ENCODE data around the gene NSUN7. TPM values are rescaled to one million over a fixed set of nuclear protein-coding genes. Genes with fewer than 3 reads are reported as not detected.

The NSUN7 gene
- total RNA-seq, 2 donors from 2014 or later = 8.6 to 9.9 TPM

DNA sequence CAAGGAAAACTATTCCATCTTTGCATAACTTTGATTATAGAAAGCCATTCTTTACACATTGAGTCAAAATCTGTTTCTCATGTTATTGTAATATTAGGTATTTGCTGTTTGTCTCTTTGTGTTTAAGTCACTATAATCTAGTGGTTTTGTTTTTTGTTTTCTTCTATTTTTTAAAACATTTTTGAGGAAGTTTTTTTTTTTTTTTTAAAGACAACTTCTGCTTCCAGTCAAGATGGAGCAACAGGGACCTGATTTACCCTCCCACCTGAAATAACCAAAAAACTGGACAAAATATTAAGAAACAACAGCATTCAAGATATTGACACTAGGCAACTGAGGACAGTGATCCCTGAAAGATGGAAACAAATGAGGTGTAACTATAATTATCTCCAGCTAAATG is 18.4 kb upstream of the NSUN7 start:
- intact Hi-C loops (cut with DNase I, micrococcal nuclease) = loop anchor here in 1 of 2 donors (10.0 kb wide), 1 partner anchor 163 kb away; no protein-coding TSS in a partner anchor
- ATAC-seq (no peak), DNase-seq (no peak)

DNA sequence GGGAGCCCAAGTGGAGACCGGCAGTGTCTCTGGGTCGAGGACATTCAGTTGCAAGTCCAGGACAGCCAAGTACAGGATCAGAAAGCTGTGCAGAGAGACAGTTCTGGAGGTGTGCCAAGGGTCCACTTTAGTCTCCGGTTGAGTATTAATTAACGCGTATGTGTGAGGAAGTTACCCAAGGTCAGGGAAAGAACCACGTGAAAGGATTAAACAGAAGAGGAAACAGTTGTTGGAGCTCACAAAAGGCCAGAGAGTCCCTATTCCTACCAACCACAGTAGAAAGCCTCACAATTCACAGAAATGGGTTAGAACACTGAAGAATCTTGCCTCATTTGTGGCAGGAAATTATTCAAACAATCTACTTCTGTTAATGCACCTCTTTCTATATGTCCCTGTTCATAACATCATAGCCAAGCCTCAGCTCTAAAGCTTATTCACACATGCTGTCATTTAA is 17.9 kb upstream of the NSUN7 start:
- ATAC-seq = peak; percentile 73
- intact Hi-C loops (cut with DNase I, micrococcal nuclease) = loop anchor here in 1 of 2 donors (10.0 kb wide), 1 partner anchor 163 kb away; no protein-coding TSS in a partner anchor

DNA sequence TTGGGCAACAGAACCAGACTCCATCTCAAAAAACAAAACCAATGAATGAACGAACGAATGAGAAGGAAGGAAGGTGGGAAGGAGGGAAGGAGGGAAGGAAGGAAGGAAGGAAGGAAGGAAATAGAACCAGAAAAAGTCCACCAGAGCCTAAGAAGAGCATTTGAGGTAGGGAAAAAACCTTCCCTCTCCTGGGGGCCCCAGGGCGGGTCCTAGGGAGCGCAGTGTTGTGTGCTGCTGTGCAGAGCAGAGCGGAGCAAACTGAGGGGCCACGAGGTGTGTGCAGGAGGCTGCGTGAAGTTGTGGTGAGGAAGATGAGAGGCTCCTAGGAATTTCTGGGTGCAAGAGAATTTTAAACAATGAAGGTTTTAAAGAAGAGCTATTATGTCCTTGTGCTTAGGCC is 16.0 kb upstream of the NSUN7 start:
- intact Hi-C loops (cut with DNase I, micrococcal nuclease) = loop anchor here in 1 of 2 donors (10.0 kb wide), 1 partner anchor 161 kb away; no protein-coding TSS in a partner anchor
- no peak for DNase-seq
- no peak for ATAC-seq

More for the DNA sequence above, 17.9 kb upstream of the NSUN7 start:
- DNase-seq = peak in 1 of 2 donors; percentile 48

DNA sequence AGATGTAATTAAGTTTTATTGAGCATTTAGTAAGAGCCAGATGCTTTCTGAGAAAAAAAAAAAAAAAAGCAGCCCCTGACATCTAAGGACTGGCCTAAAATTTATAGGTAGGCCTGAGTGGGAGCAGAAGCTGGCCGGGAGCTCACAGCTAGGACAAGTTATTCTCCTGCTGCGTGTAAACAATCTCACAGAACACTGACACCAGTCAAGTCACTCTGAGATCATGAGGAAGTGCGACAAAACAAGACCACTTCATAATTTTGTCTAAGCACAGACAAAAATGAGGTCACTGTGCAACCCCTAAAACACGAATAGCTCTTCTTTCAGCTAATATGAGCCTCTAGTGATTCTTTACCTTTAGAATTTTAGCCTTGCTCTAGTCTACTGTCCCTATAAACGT is 15.3 kb upstream of the NSUN7 start:
- intact Hi-C loops (cut with DNase I, micrococcal nuclease) = loop anchor here in 1 of 2 donors (10.0 kb wide), 1 partner anchor 160 kb away; no protein-coding TSS in a partner anchor
- ATAC-seq (no peak), DNase-seq (no peak)

- DNase-seq (no peak), ATAC-seq (peak; percentile 61)
- intact Hi-C loops (cut with DNase I, micrococcal nuclease) = loop anchor here in 1 of 2 donors (10.0 kb wide), 1 partner anchor 158 kb away; no protein-coding TSS in a partner anchor
These were observed 12.8 kb upstream of the NSUN7 start for GRCh38 chr4:40736910-40737309.

DNA sequence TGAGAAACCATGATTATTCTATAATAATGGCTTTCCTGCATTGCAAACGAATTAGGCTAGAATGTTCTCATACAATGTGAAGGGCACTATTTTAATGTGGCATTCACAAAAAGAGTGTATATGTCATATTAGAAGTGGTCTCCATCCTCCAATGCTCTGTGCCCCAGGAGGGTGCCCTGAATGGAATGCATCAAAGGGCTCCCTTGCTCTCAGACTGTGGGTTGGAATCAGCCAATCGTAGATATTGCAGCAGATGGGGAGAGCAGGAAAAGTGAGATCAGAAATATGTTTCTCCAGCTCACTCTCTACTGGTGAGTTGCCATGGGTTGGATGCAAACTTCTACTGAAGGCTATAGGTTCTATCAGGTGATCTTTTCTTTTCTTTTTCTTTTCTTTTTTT is 11.9 kb upstream of the NSUN7 start:
- ATAC-seq (no peak), DNase-seq (no peak)
- intact Hi-C loops (cut with DNase I, micrococcal nuclease) = loop anchor here in 1 of 2 donors (10.0 kb wide), 1 partner anchor 157 kb away; no protein-coding TSS in a partner anchor

GRCh38 chr4:40739347-40739746 is 10.4 kb upstream of the NSUN7 start:
- intact Hi-C loops (cut with DNase I, micrococcal nuclease) = loop anchor here in 1 of 2 donors (10.0 kb wide), 1 partner anchor 155 kb away; no protein-coding TSS in a partner anchor
- no peak for ATAC-seq
- DNase-seq = no peak

GRCh38 chr4:40744218-40744617 is 5.5 kb upstream of the NSUN7 start:
- DNase-seq (no peak), ATAC-seq (no peak)
- intact Hi-C loops (cut with DNase I, micrococcal nuclease) = no loop called here

DNA sequence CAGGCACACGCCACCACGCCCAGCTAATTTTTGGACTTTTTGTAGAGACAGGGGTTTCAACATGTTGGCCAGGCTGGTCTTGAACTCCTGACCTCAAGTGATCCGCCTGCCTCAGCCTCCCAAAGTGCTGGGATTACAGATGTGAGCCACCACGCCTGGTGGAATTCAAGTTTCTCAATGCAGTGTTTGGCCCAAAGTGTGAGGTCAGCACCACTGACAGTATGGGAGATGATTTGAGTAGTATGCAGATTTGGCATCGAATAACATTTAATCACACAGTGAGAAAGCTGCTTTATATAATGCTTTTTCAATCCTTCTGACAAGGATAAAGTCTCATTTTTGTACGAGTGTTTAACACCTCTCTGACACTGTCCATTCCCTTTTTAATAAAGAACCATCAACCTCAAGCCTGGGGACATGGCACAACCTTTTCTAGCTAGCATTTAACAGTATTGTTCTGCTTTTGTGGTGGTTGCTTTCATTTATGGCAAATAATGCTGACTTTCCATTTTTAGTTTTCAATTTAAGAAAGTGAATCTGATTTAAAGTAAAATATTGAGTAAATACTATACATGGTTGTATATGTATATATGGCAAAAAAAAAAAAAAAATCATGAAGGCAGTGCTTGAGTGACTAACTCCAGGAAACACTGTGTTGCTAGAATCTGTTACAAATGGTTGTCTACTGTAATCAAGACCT is 4.3 kb upstream of the NSUN7 start:
- intact Hi-C loops (cut with DNase I, micrococcal nuclease) = no loop called here
- DNase-seq = no peak
- ATAC-seq = no peak

DNA sequence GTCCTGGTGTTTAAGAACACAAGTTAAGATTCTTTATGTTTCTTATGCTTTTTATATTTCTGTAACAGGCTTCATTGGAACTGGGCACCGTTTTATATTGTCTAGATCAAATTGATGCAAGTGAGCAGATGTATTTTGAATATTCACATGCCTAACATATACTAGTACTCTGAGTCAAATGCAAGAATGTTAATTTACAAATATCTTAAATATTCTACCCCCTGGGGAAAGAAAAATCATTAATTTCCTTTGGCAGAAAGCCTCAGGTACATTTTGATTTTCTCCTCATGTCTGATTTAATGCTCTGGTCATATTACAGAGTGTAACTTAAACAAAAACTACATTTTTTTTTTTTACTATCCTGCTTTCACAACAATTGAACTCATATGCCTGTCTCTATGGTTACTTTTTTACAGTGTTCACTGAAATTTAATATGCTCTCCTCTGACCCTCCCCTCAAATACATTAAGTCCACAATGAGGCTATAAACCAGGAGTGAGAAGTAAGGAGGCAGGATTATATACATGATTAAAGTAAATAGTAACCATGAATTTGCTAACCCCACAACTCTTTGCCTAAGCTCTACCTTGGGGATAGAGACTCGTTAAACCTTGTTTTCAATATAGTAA is 2.4 kb upstream of the NSUN7 start:
- DNase-seq (no peak), ATAC-seq (no peak)
- intact Hi-C loops (cut with DNase I, micrococcal nuclease) = no loop called here

GRCh38 chr4:40750461-40751258 is 905 bp downstream of the NSUN7 start:
- peak in 1 of 2 donors; percentile 34 for DNase-seq
- intact Hi-C loops (cut with DNase I, micrococcal nuclease) = no loop called here
- peak; percentile 57 for ATAC-seq

- ATAC-seq (peak; percentile 56), DNase-seq (no peak)
- intact Hi-C loops (cut with DNase I, micrococcal nuclease) = no loop called here
These were observed 5.9 kb downstream of the NSUN7 start for GRCh38 chr4:40755616-40756015.

- ATAC-seq = no peak
- intact Hi-C loops (cut with DNase I, micrococcal nuclease) = no loop called here
- DNase-seq = no peak
These were observed 13.5 kb downstream of the NSUN7 start for GRCh38 chr4:40763228-40763716.

DNA sequence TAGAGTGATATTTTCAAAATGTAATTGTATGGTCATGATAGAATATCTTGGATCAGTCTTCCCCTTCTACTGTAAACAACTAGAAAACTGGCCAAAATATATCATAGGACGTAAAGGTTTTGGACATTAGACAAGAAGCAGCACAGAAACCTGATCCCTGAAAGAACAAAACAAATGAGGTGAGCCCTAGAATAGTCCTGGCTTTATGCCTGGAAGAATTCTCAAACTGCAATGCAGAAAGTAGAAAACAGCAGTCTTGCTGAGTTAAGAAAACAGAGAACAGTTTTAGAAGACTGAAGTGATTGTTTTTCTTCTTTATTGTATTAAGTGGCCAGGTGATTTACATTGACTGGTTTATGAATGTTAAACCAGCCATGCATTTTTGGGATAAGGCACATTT is 19.5 kb downstream of the NSUN7 start:
- DNase-seq (no peak), ATAC-seq (no peak)

DNA sequence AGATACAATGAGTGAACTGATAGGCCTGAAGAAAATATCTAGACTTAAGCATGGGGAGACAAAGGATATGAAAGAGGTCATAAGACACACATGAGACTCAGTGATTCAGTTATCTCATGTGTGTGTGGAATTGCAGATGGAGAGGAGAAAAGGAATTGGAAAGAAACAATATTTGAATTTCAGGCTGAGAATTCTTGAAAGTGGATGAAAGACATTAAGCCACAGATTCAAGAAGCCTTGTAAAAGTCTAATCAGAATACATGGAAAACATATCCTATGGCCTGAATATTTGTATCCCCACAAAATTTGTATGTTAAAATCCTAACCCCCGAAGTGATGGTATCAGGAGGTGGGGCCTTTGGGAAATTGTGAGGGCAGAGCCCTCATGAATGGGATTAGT is 28.3 kb downstream of the NSUN7 start:
- DNase-seq (no peak), ATAC-seq (no peak)
- intact Hi-C loops (cut with DNase I, micrococcal nuclease) = no loop called here

More for the DNA sequence above, 19.5 kb downstream of the NSUN7 start:
- intact Hi-C loops (cut with DNase I, micrococcal nuclease) = no loop called here

GRCh38 chr4:40782876-40783275 is 33.1 kb downstream of the NSUN7 start:
- DNase-seq (no peak), ATAC-seq (no peak)
- intact Hi-C loops (cut with DNase I, micrococcal nuclease) = no loop called here

DNA sequence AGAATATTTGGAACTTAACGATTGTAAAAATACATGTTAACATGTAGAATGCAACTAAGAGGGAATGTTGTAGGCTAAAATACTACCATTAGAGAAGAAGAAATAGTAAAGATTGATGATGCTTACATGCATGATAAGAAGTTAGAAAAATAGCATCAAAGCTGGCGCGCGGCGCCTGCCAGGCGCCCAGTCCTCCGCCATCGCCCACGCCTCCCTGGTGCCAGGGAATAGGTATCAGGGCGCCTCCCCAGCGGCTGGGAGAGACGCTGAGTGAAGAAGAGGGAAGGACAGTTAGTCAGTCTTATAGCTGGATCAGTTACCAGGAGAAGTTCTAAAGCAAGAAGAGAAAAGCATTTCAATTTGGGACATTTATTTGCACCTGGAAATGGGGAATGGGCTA is 36.0 kb downstream of the NSUN7 start:
- ATAC-seq = no peak
- DNase-seq = no peak
- intact Hi-C loops (cut with DNase I, micrococcal nuclease) = no loop called here

- ATAC-seq = no peak
- DNase-seq = no peak
- intact Hi-C loops (cut with DNase I, micrococcal nuclease) = no loop called here
These were observed 38.6 kb downstream of the NSUN7 start for GRCh38 chr4:40788331-40788730.

DNA sequence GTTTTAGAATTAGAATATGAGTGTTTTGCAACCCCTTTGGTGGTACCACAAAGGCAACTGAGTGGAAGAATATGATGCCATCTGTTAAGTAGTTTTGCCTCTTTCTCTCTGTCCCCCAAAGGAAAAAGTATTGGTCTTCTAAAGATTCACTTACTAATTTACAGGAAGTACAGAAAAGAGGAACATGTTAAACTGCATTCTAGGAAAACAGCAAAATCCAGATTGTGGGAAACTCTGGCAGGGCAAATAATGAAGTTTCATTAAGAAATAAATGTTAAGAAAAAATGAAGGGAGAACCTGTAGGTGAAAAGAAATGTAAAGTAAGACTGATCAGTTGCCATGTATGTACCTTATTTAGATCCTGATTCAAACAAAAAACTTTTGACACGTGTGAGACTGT is 39.3 kb downstream of the NSUN7 start:
- intact Hi-C loops (cut with DNase I, micrococcal nuclease) = no loop called here
- ATAC-seq (no peak), DNase-seq (no peak)
